ENCODE results near the gene KCNT2.
"Not testable (repeated sequence)": the region's sequence is repeated elsewhere in the genome, so short reads cannot be mapped to it uniquely, and the experiment has no call there.

KCNT2 gene

DNA sequence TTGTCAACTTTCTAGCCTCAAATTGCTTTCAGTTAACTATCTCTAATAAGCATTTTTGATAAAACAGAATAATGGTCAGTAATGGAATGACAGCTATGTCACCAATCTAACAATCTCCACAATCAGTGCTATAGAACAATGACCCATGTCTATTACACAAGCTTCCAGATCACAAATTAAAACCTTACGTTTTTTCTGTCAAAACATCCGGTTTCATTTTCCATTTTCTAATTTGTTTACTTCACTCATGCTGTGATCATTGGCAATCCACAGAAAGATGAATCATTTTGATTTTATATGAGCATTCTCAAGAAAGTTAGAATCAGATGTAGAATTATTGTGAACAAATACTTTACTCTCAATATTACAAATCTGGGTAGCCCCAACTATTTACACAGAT is 80.3 kb downstream of the KCNT2 start:
- no peak overlapping the region for H2AFZ ChIP-seq (ENCODE audit: low read depth, low read length)
- no peaks in the 10 kb centered on the region for H3K4me1 ChIP-seq (ENCODE audit: control insufficient read depth, insufficient read depth, low read depth, low read length)
- no peaks in the 10 kb centered on the region for H3K9me3 ChIP-seq (ENCODE audit: control insufficient read depth, low read length)
- H3K36me3 ChIP-seq (ENCODE audit: control insufficient read depth in 1 of 2, insufficient read depth in 2 of 2, low read depth in 1 of 2, low read length in 2 of 2): peaks cover 0 to 2% of the 10 kb centered on the region in 2 experiments
- H3K18ac ChIP-seq (ENCODE audit: low read depth in 1 of 2, low read length in 2 of 2): no peak overlapping the region
- no peak overlapping the region for H3K23ac ChIP-seq (ENCODE audit: low read length in 2 of 2)
- H2BK15ac ChIP-seq (ENCODE audit: low read depth, poor library complexity, severe bottlenecking): no peak overlapping the region
- no peak overlapping the region for H2BK12ac ChIP-seq (ENCODE audit: low read length in 2 of 2)
- H2AK5ac ChIP-seq (ENCODE audit: low read length, severe bottlenecking): no peak overlapping the region
- no peak overlapping the region for H3K27ac ChIP-seq (ENCODE audit: low read length, poor library complexity, severe bottlenecking)
- H3K9ac ChIP-seq (ENCODE audit: low read length): peak overlapping the region; percentile 15
- no peak overlapping the region for H4K8ac ChIP-seq (ENCODE audit: low read length)
- no peak overlapping the region for H3K14ac ChIP-seq (ENCODE audit: low read length in 2 of 2)
- H4K91ac ChIP-seq (ENCODE audit: low read length): no peak overlapping the region
- H2BK5ac ChIP-seq (ENCODE audit: low read depth, low read length, poor library complexity, severe bottlenecking): no peak overlapping the region
- H3K4me2 ChIP-seq (ENCODE audit: low read length, poor library complexity, severe bottlenecking): no peak overlapping the region
- H3K79me1 ChIP-seq (replicated peaks; ENCODE audit: low read length, poor library complexity, severe bottlenecking): no peaks in the 10 kb centered on the region
- 100% methylated on average over 2 of the region's 2 CpGs for WGBS
- H3K4me3 ChIP-seq (ENCODE audit: insufficient read depth in 1 of 2, low read depth in 1 of 2, low read length in 2 of 2): no peak overlapping the region
- DNase-seq: no peak
- H3K27me3 ChIP-seq (ENCODE audit: control insufficient read depth in 1 of 2, insufficient read depth in 1 of 2, low read length in 2 of 2): no peaks in the 10 kb centered on the region
- H2BK120ac ChIP-seq (ENCODE audit: low read depth, low read length): no peak overlapping the region
- H3K4ac ChIP-seq (ENCODE audit: low read depth in 1 of 2, low read length in 2 of 2): no peak overlapping the region

- not testable (repeated sequence) for DNase-seq; H2BK15ac ChIP-seq (ENCODE audit: low read depth, poor library complexity, severe bottlenecking); H2AK5ac ChIP-seq (ENCODE audit: low read length, severe bottlenecking); H3K36me3 ChIP-seq (ENCODE audit: control insufficient read depth in 1 of 2, insufficient read depth in 2 of 2, low read depth in 1 of 2, low read length in 2 of 2); H2BK12ac ChIP-seq (ENCODE audit: low read length in 2 of 2); H3K4me3 ChIP-seq (ENCODE audit: insufficient read depth in 1 of 2, low read depth in 1 of 2, low read length in 2 of 2); H2BK120ac ChIP-seq (ENCODE audit: low read depth, low read length); H3K27me3 ChIP-seq (ENCODE audit: control insufficient read depth in 1 of 2, insufficient read depth in 1 of 2, low read length in 2 of 2); H3K14ac ChIP-seq (ENCODE audit: low read length in 2 of 2); H3K9me3 ChIP-seq (ENCODE audit: control insufficient read depth, low read length); H4K91ac ChIP-seq (ENCODE audit: low read length); H3K4me1 ChIP-seq (ENCODE audit: control insufficient read depth, insufficient read depth, low read depth, low read length); H2AFZ ChIP-seq (ENCODE audit: low read depth, low read length); H4K8ac ChIP-seq (ENCODE audit: low read length); H3K23ac ChIP-seq (ENCODE audit: low read length in 2 of 2); H3K79me1 ChIP-seq (replicated peaks; ENCODE audit: low read length, poor library complexity, severe bottlenecking); H3K27ac ChIP-seq (ENCODE audit: low read length, poor library complexity, severe bottlenecking); H2BK5ac ChIP-seq (ENCODE audit: low read depth, low read length, poor library complexity, severe bottlenecking); H3K4me2 ChIP-seq (ENCODE audit: low read length, poor library complexity, severe bottlenecking); H3K4ac ChIP-seq (ENCODE audit: low read depth in 1 of 2, low read length in 2 of 2); H3K18ac ChIP-seq (ENCODE audit: low read depth in 1 of 2, low read length in 2 of 2); H3K9ac ChIP-seq (ENCODE audit: low read length)
- 94% methylated on average over 12 of the region's 12 CpGs for WGBS
These were observed 85.5 kb downstream of the KCNT2 start for GRCh38 chr1:196522574-196523345.

- Histone ChIP-seq H3K4ac (ENCODE audit: low read depth in 1 of 2, low read length in 2 of 2) (no peak overlapping the region), H3K27me3 (ENCODE audit: control insufficient read depth in 1 of 2, insufficient read depth in 1 of 2, low read length in 2 of 2) (no peaks in the 10 kb centered on the region), H2AK5ac (ENCODE audit: low read length, severe bottlenecking) (peak overlapping the region; percentile 15), H2BK15ac (ENCODE audit: low read depth, poor library complexity, severe bottlenecking) (no peak overlapping the region), H3K9me3 (ENCODE audit: control insufficient read depth, low read length) (no peaks in the 10 kb centered on the region), H3K23ac (ENCODE audit: low read length in 2 of 2) (no peak overlapping the region), H3K18ac (ENCODE audit: low read depth in 1 of 2, low read length in 2 of 2) (no peak overlapping the region), H4K91ac (ENCODE audit: low read length) (no peak overlapping the region), H3K4me3 (ENCODE audit: insufficient read depth in 1 of 2, low read depth in 1 of 2, low read length in 2 of 2) (no peak overlapping the region), H2BK12ac (ENCODE audit: low read length in 2 of 2) (no peak overlapping the region), H2BK5ac (ENCODE audit: low read depth, low read length, poor library complexity, severe bottlenecking) (no peak overlapping the region), H3K4me2 (ENCODE audit: low read length, poor library complexity, severe bottlenecking) (no peak overlapping the region), H3K79me1 (replicated peaks; ENCODE audit: low read length, poor library complexity, severe bottlenecking) (peaks cover 9% of the 10 kb centered on the region), H3K36me3 (ENCODE audit: control insufficient read depth in 1 of 2, insufficient read depth in 2 of 2, low read depth in 1 of 2, low read length in 2 of 2) (no peaks in the 10 kb centered on the region), H2BK120ac (ENCODE audit: low read depth, low read length) (no peak overlapping the region), H3K9ac (ENCODE audit: low read length) (no peak overlapping the region), H3K4me1 (ENCODE audit: control insufficient read depth, insufficient read depth, low read depth, low read length) (peaks cover 13% of the 10 kb centered on the region), H2AFZ (ENCODE audit: low read depth, low read length) (no peak overlapping the region), H3K14ac (ENCODE audit: low read length in 2 of 2) (no peak overlapping the region), H3K27ac (ENCODE audit: low read length, poor library complexity, severe bottlenecking) (no peak overlapping the region), H4K8ac (ENCODE audit: low read length) (no peak overlapping the region)
- no peak for DNase-seq
These were observed 91.0 kb downstream of the KCNT2 start for GRCh38 chr1:196517193-196517592.

- Histone ChIP-seq H2AK5ac (ENCODE audit: low read length, severe bottlenecking) (no peak overlapping the region), H2BK15ac (ENCODE audit: low read depth, poor library complexity, severe bottlenecking) (no peak overlapping the region), H3K4me1 (ENCODE audit: control insufficient read depth, insufficient read depth, low read depth, low read length) (peaks cover 13% of the 10 kb centered on the region), H2BK120ac (ENCODE audit: low read depth, low read length) (no peak overlapping the region), H2BK12ac (ENCODE audit: low read length in 2 of 2) (no peak overlapping the region), H2AFZ (ENCODE audit: low read depth, low read length) (no peak overlapping the region), H4K91ac (ENCODE audit: low read length) (no peak overlapping the region), H3K27ac (ENCODE audit: low read length, poor library complexity, severe bottlenecking) (no peak overlapping the region), H3K4me3 (ENCODE audit: insufficient read depth in 1 of 2, low read depth in 1 of 2, low read length in 2 of 2) (no peak overlapping the region), H3K36me3 (ENCODE audit: control insufficient read depth in 1 of 2, insufficient read depth in 2 of 2, low read depth in 1 of 2, low read length in 2 of 2) (no peaks in the 10 kb centered on the region), H3K9ac (ENCODE audit: low read length) (no peak overlapping the region), H3K4me2 (ENCODE audit: low read length, poor library complexity, severe bottlenecking) (no peak overlapping the region), H2BK5ac (ENCODE audit: low read depth, low read length, poor library complexity, severe bottlenecking) (no peak overlapping the region), H3K23ac (ENCODE audit: low read length in 2 of 2) (no peak overlapping the region), H3K14ac (ENCODE audit: low read length in 2 of 2) (no peak overlapping the region), H4K8ac (ENCODE audit: low read length) (no peak overlapping the region), H3K27me3 (ENCODE audit: control insufficient read depth in 1 of 2, insufficient read depth in 1 of 2, low read length in 2 of 2) (no peaks in the 10 kb centered on the region), H3K79me1 (replicated peaks; ENCODE audit: low read length, poor library complexity, severe bottlenecking) (peaks cover 9% of the 10 kb centered on the region), H3K9me3 (ENCODE audit: control insufficient read depth, low read length) (no peaks in the 10 kb centered on the region), H3K18ac (ENCODE audit: low read depth in 1 of 2, low read length in 2 of 2) (no peak overlapping the region), H3K4ac (ENCODE audit: low read depth in 1 of 2, low read length in 2 of 2) (no peak overlapping the region)
- no peak for DNase-seq
- 93% methylated on average over 3 of the region's 3 CpGs for WGBS
These were observed 91.9 kb downstream of the KCNT2 start for GRCh38 chr1:196516373-196516772.

Data from mesenchymal stem cell (in vitro differentiated cells and primary cell).